EH (cell line): Measurements from ENCODE around the gene ST6GALNAC4.

Experiments
- DNase-seq: peaks from one replicate; pipeline ENCODE4 v3.0.0-alpha.2; 2015; ENCODE audit warnings: low read depth

Gene ST6GALNAC4, protein sequence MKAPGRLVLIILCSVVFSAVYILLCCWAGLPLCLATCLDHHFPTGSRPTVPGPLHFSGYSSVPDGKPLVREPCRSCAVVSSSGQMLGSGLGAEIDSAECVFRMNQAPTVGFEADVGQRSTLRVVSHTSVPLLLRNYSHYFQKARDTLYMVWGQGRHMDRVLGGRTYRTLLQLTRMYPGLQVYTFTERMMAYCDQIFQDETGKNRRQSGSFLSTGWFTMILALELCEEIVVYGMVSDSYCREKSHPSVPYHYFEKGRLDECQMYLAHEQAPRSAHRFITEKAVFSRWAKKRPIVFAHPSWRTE

DNA sequence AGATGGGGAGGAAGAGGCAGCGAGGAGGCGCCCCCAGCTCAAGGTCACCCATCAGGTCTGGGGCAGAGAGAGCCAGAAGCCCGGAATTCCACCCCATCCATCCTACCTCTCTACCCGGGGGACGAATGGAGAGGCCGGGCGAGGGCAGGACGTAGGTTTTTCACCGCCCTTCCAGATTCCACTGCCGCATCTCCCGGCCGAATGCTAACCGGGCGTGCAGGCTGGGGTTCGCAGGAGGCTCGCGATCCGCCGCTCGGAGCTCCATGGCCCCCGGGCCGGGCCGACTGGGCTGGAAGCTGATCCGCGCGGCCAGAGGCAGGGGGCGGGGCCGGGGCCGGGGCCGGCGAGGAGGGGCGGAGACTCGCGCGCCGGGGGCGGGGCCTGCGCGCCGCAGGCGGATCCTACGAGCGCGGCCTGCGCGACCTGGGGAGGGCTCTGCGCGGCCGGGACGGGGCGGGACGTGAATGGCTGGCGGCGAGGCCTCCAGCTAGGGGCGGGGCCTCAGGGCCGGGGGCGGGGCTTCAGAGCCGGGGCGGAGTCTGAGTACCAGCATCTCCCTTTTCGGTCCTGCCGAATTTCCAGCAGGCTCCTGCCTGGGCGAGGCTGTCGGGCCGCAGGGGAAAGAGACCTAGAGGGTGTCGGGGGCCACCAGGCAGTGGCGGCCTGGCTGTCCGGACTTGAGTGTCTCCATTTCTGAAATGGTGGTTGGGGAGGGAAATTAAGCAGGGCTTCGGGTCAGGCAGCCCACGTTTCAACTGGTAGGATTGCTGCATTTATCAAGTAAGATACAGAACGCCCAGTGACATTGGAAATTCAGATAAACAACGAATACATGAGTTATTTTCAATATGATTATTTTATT is at the start of gene ST6GALNAC4:
TSS of gene ST6GALNAC4 (minus strand) at position 322 of the 862 bp plus-strand sequence. CDS start 622 bp downstream, outside the sequence.
- peak; percentile 91 for DNase-seq

DNA sequence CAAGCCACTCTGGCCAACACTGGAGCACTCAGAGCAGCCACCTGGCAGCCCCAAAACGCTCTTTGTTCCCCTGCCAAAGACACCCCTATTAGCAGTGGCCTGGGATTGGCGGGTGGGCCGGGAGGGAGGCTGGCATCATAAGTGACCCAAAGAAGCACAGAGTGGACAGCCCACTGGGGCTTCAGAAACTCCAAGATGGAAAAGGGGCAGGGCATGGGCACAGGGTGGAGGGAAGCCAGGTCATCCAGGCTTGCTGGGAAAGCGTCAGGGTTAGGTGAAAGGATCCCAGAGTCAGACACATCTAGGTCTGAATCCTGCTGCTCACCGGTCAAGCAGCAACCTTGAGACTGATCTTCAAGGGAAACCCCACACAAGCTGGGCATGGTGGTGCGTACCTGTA is 49.1 kb upstream of the ST6GALNAC4 start:
- no peak for DNase-seq

DNA sequence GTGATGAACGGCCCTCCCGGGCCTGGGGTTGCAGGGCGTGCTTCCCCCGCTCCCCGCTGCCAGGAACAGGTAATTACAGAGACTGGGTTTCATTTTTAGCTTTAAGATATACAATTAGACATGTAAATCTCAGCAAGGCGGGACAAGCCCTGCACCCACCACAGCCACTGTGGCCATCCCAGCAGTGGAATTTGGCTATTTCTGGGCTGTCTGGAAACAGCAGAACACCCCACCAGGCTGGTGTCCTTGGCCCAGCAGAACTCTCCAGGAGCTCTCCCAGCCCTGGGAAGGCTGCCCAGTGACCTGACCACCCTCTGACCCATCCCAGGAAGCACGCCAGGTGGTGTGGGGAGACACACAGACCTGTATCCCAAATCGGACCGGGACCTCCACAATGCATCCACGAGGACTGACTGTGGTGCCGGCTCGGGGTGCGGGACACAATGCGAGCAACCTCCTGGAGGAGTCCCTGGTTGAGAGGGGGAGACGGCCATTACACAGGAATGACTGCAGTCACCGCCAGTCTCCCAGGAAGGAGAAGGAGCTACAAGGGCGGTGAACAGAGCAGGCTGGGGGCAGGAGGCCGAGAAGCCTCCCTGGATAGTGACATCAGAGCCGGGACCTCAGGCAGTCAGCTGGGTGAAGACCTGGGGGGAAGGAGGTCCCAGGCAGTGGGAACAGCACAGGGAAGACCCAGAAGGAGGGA is 46.7 kb upstream of the ST6GALNAC4 start:
- no peak for DNase-seq

DNA sequence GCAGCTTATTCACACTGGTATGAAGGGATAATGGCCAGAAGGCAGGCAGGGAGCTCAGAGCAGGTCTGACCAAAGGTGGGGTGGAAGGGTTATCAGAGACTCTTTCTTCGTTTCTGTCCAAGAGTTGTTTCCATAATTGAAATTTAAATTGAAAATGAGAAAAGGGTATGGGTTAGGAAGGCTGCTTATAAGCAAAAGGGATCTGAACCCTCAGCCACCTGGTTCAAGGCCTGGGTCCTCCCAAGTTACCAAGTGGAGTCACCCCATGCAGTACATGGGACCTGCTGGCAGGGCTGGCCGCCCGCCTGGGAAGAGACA is 46.2 kb upstream of the ST6GALNAC4 start:
- DNase-seq = no peak

DNA sequence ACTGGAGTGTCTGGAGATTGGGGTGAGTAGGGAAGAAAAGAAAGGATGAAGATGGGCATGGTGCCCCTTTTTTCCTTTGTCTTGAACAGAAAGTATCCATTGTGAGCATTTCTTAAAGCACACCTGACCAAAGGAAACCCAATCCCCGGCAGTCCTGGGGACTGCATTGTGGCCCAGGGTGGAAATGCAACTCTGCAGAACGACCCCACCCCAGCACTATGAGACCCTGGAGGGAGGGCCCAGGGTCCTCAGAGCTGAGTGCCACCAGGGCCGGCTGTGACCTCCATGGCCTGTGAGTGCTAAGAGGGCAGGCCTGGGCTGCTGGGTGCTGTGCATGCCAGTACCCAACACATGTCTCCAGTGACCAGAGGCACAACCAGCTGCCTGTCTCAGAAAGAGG is 45.4 kb upstream of the ST6GALNAC4 start:
- no peak for DNase-seq

DNA sequence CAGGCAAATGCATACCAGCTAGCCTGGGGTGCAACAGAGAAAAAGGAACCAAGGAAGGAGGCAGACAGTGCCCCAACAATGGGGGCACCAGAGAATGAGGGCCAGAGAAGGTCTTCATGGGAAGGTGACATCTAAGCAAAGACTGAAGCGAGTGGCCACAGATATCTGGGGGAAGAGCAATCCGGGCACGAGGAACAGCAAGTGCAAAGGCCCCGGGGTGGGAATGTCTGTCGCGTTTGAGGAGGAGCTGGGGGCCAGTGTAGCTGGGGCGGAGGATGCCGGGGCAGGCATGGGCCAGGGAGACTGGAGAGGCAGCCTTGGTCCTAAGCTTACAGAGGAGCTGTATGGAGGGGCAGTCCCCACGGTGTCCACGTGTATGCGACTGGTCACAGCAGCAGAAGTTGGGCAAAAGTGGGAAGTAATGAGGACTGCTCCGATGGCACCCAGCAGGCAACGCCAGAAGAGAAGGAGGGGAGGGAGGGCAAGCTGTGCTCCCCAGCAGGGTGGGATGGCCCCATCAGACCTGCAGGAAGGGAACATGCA is 44.8 kb upstream of the ST6GALNAC4 start:
- no peak for DNase-seq

DNA sequence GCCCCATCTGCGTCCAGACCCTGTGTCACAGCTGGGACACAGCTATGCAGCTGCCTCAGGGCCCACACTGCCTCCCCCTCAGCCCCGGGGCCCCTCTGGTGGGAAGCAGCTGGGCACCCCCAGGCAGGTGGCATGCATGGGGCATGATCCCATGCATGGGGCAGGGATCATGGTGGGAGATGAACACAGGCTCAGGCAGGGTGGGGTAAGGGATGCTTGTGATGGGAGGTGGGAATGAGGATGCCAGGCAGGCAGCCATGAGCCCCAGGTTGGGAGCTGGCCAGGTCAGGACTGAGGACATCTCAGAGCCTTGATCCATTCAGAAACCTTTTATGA is 44.3 kb upstream of the ST6GALNAC4 start:
- no peak for DNase-seq

DNA sequence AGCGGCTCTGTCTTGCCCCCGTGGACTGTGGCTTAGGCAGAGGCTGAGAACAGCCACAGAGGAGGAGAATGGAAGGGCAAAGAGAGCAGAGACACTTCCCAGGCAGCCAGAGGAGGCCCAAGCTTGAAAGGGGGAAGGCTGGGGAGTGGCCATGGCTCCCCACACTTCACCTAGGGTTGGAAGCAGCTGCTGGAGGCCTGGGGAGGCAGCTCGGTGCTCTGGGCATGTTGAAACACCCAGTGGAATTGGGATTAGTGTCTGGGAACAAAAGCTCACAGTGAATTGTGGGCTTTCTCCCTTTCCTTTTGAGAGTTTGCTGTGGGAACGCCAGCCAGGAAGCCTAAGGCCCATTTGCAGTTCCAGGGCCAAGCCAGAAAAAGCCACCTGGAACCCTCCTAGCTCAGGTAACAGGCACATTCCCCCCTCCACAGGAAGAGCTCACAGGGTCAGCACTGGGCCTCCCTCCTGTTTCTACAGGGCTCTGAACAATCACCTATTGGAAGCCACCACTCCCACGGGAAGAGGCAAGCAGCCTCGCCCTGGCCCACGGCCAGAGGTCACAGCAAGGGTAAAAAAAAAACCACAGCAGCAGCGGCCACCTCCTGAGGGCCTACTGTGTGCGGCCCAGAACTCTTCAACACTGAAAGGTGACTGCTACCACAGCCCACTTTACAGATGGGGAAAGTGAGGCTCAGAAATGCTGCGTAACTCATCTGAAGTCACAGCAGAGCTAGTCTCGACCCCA is 43.7 kb upstream of the ST6GALNAC4 start:
- DNase-seq = no peak

DNA sequence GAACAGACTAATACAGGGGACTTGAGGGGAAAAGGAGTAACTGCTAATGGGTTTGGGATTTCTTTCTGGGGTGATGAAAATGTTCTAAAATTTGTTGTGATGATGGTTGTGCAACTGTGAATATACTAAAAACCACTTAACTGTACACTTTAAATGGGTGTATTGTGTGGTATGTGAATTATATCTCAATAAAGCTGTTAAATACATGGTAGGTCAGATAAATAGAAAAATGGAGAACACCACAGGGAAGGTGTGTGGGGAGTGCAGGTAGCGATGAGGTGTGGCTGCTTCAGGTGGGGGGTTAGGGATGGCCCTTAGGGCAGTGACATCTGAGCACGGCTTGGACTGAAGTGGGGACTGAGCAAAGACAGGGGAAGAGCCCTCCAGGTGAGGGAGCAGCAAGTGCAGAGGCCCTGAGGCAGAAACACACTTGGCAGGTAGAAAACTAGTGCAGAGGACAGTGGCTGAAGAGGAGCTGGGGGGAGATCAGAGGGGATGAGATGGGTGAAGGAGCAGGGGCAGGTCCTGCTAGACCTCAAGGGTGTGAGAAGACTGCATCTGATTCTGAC is 43.1 kb upstream of the ST6GALNAC4 start:
- no peak for DNase-seq

DNA sequence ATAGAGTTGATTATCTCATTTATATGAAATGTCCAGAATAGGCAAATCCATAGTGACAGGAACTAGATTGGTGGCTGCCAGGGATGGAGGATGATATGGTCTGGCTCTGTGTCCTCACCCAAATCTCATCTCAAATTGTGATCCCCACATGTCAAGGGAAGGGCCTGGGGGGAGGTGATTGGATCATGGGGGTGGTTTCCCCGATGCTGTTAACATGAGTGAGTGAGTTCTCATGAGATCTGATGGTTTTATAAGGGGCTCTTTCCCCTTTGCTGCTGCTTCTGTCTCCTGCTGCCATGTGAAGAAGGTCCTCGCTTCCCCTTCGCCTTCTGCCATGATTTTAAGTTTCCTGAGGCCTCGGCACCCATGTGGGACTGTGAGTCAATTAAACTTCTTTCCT is 42.6 kb upstream of the ST6GALNAC4 start:
- no peak for DNase-seq

DNA sequence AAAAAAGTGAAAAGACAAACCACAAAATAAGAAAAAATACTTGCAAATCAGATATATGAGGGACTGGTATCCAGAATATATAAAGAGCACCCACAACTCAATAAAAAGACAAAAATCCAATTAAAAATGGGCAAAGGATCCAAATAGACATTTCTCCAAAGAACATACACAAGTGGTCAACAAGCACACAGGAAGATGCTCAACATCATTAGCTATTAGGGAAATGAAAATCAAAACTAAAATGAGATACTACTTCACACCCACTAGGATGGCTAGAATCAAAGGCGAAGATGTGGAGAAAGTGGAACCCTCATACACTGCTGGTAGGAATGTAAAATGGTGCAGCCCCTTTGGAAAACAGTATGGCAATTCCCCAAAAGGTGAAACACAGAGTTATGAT is 41.9 kb upstream of the ST6GALNAC4 start:
- DNase-seq = no peak

DNA sequence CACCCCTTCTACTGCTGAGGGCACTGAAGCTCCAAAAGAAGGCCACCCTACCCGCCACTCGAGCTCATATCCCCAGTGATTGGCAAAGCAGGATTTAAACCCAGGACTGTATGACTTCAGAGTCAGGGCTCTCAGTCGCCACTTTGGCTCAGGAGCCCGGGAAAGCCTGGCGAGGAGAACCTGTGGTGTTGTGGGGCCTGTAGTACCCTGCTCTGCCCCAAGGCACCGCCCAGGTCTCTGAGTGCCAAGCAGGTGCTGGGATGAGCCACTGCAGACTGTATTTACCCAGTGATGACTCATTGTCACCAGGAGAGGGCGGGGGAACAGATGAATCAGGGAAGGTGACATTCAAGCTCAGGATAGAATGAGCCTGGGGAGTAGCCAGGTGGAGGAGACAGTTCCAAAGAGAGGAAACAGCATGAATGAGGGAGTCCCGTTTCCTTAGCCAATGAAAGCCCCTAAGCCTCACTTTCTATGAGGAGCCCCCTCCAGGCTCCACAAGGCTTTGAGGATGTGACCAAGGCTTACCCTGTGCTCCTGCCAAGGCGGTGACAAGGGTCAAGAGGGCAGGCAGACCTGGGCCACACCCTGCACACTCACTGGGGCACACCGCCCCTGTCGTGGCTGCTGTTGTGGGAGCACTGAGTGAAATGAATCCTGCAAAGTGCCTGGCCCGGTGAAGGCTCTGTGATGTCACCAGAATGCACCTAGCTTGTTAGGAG is 38.6 kb upstream of the ST6GALNAC4 start:
- DNase-seq = peak; percentile 42

DNA sequence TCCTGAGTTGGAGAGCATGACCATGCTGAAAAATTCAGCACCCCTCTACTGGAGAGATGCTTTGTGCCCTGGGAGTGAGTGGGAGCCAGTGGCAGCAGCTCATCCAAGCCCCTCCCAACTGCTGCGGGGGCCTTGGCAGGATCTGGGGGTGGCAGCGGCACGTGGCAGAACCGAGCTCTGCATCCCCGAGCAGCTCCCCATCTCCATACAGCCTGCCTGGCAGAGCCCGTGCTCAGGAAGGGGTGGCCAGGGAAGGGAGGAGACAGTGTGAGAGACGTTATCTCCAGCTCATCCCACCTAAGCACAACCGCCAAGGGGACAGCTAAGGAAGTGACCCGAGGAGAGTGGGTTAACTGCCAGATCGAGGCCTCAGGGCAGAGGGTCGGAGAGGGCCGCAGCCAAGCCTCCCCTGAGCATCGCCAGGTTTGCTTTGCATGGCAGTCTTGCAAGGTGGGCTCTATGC is 38.0 kb upstream of the ST6GALNAC4 start:
- DNase-seq = no peak

DNA sequence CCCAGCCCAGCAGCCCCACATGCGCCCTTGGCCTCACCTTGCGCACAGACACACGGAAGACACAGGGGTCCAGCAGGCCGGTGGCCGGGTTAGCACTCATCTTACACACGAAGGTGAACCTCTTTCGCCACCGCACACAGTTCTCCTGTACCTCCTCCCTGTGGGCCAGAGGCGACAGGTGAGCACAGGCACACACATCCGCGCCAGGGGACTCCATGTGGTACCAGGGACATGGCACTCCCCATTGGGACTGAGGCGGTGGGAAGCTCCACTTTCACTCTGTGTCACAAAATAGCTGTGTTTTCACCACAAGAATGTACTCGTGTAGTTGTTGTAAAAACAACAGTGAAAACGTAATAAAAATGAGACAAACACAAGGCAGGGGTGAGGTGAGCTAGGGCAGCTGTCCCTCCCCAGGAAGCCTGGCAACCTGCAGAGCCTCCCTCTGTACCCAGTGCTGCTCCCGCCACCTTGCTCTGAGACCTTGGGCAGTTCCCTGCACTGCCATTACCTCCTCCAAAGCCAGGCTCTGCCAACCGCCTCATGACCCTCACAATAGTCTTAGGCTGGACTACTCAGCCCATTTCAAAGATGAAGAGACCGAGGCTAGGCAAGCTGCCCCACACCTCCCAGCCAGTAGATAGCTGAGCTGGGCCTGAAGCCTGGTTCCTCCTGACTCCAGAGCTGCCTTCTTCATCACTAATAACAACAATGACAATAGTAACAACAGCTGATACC is 37.1 kb upstream of the ST6GALNAC4 start:
- no peak for DNase-seq

DNA sequence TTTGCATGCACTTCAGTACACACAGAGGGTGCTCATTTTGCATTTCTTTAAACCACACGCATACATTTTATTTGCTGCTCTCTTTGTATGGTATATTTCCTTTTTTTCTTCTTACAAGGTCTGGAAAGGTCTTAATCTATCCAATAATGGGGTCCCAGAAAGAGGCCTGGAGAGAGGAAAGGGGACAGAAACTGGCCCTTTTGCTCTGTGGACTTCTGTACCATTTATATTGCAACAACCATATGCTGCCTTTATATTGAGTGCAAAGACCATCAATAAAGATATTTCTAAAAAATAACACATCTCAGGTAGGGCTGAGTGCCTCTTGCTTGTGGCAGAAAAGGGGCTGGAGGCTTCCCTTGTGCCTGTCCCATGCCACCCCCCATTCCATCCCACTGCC is 36.3 kb upstream of the ST6GALNAC4 start:
- DNase-seq = no peak

DNA sequence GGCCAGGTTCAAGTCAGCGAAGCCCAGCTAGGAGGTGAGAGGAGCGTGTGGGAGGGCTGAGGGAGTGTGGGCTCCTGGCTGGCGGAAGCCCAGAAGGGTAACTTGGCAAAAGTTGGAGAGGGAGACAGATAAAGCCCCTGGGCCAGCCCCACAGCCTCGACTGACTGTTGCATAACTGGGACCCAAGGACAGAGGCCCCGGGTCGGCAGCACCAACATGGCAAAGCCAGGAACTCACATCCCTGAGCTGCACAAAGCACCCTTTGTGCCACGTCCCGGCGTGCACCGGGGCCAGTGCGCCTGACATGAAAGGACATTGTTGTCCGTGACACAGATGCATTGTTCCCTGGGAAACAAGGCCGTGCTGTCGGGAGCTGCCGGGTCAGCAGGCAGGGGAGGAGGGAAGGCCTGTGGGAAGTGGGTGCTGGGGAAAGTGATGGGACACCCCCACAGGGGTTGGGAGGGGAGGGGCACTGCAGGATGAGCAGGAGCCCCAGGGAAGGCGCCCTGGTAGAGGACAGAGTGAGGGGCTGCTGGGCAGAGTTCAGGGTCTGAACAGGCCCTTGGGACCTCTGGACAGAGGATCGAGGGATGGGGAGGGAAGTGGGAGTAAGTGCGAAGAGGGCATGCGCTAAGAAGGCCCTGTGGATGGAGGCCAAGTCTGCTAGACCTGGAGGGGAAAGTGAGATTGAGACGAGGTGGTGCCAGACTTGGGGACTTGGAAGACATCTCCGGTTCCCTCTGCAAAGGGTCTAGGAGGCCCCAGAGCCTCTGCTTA is 33.9 kb upstream of the ST6GALNAC4 start:
- no peak for DNase-seq

DNA sequence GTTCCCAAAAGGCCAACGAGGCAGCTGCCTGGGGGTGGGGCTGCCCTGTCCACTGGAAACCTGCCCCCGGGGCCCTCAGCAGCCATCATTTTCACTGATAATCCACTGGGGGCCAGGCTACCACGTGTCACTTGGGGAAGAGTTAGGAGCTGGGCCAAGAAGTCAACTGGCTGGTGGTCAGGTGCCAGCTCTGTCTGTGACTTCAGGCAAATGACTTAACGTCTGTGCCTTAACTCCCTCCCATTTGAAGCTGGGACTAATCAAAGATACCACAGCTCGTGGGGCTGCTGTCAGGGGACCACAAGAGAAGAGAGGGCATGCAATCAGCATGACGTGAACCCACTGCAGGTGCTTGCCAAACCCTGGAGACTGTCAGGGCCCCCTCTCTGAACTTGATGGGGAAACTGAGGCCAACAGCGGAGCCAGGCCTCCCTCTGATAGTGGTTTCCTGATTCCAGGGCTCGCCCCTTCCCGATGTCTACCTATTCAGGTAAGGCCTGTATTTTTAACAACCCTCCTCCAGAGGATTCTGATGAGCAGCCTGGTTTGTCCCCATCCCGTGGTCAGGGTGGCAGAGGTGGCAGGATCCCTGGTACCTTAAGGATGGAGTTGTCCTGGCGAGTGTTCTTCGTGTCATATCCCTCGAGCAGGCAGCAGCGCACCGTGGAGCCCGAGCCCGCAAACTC is 33.1 kb upstream of the ST6GALNAC4 start:
- DNase-seq = no peak

DNA sequence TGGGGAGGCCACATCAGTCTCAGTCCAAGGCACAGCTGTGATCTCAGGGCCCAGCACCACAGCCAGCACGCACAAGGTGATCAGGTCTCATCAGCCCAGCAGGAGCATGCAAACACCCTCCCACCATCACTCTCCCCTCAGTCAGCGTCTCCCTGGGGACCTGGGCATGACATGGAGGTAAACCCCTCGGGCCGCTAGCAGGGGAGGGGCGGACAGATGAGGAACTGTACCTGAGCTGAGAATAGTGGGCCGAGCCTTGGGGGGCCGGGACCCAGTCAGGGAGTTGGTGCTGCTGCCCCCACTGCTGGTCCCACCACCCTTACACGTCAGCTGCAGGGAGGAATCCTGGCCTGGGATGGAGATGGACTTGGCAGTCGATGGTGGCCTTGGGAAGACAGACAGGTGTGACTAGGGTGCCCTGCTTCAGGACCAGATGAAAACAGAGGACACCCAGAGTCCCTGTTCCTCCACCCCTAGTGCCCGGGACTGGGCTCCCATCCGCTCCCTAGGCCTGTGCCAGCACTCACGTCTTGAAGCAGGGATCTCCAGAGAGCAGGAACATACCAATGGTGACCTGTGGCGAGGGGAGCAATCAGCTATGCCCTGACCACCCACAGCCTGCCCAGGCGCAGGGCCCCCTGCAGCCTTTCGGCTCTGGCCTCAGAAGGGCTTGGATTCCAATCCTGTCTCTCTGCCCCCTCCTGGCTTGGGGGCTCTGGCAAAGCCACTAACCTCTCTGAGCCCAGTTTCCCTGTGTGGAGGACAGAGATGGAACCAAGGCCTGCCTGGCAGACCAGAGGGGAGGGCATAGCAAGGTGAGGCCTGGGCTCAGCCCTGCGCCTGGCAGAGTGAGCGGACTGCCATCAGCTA is 31.2 kb upstream of the ST6GALNAC4 start:
- no peak for DNase-seq
